Measurements from ENCODE around the gene OPRL1.

OPRL1 gene

DNA sequence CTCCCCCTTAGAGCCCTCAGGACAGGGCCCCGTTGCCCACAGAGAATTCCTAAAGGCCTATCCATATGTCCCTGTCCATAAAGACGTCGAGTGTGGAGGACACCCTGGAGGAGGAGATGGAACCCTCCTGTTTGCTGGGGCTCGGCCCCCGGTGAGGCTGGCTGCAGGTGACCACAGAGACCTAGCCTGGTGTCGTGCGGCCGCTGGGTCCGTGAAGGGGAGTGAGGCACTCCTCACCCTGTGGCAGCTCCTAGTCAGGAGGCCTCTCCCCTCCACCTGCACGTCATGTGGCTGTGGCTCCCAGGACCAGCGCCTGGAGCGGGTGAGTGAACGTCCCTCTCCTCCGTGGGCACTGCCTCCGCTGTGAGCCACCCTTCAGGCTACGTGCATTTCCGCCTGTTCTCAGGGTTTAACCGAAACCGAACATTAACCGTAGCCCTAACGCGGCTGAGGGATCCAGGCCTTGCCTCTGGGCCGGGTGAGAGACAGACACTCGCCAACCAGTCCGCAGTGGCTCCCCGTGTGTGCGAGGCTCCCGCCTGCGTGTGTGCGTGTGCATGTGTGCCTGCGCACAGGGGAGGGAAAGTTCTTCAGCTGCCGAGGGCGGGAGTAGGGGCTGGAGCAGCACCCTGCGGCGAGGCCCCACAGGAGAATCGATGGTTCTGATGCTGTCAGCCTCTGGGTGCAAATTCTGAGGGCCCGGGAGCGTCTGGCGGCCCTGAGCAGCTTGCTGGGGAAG, 22.8 kb upstream of the OPRL1 start:
- DNase-seq, result no peak

DNA sequence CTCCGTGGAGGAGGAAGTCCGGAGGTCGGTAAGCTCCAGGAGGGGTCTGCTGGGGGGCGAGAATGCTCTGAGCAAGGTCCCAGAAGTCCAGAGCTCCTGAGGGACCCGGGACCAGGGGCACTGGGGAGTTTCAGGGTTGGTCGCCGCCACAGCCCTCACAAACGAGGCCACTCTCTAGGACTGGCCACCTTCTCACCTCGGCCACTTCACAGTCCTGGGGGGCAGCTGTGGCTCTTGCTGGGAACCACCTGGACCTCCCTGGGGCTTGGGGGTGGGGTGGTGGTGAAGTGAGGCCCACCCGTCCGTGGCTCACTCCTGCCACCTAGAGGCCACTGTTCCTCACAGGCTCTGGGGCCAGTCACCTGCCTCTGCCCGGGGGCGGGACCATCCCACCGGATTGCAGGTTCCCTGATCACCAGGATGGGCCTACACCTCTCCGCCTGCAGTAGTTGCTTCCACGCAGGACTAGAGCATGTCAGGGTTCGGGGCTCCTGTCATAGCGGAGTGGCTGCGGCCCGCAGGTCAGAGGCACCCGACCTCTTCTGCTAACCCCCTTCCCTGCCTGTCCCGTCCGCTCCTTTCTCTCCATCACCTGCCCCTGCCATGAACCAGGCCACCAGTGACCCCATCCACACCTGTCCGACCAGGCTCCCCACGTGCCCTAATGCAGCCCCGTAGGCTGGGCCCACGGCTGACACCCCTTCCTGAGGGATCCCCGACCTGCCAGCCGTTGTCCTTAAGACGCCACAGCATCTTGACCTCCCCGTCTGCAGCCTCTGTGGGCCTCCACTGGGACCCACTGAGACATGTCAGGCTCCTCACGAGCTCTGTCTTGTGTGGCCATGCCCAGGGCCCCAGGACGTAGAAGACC, 22.0 kb upstream of the OPRL1 start:
- DNase-seq, result peak; percentile 70

DNA sequence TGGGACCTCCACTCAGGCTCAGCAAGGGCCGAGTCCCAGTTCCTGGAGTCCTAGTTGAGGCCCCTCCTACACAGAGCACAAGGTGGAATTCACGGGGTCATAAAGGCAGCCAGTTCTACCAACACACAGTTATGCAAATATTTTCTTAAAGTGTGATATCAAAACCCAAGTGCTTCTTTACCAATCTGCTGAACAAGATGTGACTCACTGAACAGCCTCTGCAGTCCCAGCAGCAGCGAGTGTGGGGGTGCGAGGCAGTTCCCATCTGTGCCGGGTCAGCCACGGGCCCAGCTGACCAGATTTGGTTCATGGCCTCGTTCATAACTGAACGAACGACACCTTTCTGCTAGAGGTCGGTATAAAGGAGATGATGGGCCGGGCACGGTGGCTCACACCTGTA, 21.3 kb upstream of the OPRL1 start:
- no peak for DNase-seq

DNA sequence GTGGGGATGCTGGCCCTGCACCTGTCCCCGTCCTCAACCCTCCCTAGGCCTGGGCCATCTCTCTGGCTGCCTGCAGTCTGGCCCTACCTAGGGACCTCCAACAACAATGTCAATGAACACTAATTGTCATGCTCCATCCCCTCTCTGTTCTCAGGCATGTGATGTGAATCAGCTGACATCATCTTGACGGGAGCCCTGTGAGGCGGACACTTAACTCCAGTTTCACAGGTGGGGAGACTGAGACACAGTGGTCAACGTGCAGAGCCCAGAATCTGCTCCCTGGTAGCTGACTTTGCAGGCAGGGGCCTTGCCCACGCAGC, 17.6 kb upstream of the OPRL1 start:
- no peak for DNase-seq

GRCh38 chr20:64062596-64063388, 17.1 kb upstream of the OPRL1 start, which contains the start of gene TCEA2:
Gene TCEA2 (plus strand): TSS chr20:64063198. CDS start chr20:64063313, 115 bp downstream.
- peak; percentile 93 for DNase-seq

GRCh38 chr20:64063389-64064144, 16.3 kb upstream of the OPRL1 start:
- no peak for DNase-seq

DNA sequence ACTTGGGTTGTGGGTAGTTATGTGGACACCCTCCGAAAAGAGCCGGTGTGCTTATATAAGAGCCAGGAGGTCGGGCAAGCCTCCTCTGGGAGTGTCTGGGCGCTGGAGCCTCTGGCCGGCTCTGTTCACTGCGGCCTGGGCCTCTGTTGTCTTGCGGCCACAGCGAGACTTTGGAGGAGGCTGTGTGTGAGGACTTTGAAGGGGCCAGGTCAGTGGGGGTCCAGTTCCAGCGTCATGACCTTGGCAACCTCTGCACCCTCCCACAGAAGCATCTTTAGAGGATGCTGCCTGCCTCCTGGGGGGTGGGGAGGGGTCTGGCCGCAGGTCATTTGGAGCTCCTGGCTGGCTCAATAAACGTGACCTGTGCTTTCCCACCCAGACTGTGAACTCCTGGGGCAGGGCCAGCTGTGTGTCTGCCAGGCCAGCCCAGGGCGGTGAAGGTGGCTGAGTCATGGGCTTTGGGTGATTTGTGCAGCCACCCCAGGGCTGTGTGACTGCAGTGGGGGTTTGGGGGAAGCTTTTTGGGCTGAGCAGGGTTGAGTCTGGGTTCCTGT, 15.7 kb upstream of the OPRL1 start:
- no peak for DNase-seq

DNA sequence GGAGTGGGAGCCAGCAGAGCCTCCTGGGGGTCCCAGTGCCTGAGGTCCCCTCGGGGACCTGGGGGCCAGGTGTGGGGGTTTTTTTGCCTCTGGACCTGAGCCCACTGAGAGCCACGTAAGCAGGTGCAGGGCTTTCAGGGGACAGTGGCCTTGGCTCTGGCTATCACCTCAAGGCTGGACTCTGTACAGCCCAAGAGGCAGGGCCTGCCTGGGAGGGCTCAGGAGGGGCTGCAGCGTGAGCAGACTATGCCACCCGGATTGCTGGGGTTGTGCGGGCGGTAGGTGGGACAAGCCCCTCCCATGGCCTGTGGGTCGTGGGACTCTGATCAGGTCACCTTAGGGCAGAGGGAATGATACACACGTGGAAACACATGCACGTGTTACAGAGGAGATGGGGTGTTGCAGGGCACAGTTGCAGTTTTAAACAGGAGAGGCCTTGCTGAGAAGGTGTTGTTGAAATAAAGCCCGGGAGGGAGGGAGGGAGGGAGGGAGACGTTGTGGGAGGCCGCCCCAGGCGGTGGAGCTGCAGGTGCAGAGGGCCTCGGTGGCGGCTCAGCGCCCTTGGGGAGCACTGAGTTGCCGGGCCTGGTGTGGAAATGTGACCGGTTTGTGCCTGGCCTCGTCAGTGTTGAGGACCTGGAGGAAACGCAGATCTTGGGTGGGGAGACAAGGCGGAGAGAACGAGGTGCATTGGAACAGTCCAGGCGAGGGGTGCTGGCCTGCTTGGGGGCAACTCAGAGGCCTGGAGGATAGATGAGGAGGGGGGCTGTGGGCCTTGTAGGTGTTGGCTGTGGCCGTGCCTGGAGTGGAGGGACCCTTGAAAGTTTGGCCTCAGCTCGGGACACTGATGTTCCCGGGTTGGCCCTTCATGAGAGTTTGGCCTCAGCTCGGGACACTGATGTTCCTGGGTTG, 14.6 kb upstream of the OPRL1 start:
- no peak for DNase-seq

GRCh38 chr20:64065974-64066343, 13.9 kb upstream of the OPRL1 start:
- DNase-seq, result no peak

DNA sequence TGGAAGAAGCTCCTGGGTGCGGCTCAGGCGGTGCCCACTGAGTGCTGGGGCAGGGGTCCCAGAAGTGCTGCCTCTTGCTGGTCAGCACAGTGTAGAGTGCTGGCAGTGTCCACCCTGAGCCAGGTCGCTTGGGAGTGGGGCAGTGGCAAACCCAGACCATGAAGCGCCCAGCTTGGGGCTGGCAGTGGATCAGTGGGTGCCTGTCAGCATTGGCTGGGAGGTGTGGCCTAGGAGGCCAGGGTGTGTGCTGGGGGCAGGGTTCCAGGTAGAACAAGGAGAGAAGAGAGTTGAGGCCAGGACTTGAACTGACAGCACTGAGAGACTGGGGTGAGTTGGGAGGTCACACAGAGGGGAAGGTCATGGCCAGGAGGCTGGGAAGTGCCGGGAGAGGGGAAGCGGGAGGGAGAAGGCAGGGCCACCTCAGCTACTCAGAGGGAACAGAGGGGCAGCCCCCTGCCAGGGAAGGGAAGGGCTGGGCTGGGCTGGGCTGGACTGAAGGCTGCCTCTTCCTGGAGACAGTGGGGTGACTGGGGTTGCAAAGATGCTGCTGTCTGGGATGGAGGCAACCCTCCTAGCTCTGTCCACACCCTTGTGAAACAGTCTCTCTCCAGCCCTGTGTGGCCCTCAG, 12.8 kb upstream of the OPRL1 start:
- DNase-seq, result no peak

DNA sequence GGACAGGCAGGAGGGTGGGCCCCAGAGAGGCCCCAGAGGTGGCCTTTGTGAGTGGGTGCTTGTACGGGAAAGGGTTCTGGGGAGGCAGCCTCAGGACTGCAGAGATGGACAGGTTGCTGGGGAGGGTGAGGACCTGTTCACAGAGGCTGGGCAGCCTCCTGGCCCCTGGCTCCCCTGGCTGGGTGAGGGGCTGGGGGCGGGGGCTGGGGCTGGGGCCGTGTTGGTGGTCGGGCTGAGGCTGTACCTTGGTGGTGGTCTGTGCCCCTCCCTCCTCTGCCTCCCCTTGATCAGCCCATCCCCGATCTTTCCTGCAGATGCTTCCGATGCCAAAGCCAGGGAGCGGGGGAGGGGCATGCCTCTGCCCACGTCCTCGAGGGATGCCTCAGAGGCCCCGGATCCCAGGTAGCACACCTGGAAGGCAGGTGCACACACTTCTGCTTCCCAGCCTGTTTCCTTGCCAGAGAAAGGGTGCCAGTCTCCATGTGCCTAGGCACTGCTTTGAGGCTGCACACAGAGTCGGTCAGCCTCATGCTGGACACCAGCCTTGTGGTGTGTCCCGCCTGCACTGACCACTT, 12.1 kb upstream of the OPRL1 start:
- no peak for DNase-seq

DNA sequence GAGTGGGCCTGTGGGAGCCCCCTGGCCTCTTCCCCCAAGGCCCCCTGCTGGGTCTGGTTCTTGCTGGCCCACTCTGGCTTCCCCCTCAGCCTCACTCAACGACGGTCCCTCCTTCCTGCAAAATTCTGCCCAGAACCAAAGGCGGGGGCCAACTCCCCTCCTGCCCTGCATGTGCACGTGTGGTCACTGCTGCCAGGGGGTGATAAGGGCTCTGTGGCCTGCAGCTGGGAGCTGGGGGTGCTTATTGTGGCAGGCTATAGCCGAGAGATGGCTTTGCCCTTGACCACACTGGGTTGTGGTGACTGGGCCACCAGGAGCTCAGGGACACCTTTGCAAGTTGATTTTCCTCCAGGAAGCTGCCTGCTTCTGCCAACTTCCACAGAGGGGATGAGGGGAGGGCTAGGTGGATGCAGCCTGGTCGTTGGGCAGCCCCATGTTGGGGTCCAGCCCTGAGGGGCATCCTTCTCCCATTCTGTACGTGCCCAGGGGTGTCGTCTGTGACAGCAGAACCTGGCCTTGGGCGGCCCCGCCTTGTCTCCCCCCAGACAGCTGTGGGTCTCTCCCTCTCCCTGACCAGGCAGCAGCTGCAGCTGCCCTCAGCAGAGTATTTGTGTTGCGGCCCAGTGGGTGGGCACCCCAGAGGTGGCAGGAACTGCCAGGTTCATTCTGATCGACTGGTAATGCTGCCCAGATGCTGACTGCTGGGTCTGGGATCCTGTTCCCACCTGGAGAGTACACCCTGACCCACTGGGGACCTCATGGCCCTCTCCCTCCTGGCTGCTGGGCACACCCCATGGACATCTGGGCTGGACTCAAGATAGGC, 11.3 kb upstream of the OPRL1 start:
- DNase-seq, result peak; percentile 33

DNA sequence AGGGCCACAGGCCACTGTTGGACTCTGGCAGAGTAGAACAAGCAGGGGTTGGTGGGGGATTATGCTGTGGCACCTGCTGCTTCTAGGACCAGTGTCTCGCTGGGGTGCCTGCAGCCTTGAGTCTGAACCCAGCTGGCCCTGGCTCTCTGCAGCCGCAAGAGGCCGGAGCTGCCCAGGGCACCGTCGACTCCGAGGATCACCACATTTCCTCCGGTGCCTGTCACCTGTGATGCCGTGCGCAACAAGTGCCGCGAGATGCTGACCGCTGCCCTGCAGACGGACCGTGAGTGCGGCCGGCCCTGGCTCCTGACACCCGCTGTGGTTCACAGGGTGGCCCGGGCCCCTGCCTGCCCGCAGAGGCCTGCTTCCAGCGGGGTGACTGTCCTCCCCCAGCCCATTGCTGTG, 10.7 kb upstream of the OPRL1 start:
- DNase-seq, result no peak

- DNase-seq, result no peak
Measured at GRCh38 chr20:64069614-64070243, 10.2 kb upstream of the OPRL1 start.

GRCh38 chr20:64070244-64070993, 9.5 kb upstream of the OPRL1 start:
- no peak for DNase-seq

DNA sequence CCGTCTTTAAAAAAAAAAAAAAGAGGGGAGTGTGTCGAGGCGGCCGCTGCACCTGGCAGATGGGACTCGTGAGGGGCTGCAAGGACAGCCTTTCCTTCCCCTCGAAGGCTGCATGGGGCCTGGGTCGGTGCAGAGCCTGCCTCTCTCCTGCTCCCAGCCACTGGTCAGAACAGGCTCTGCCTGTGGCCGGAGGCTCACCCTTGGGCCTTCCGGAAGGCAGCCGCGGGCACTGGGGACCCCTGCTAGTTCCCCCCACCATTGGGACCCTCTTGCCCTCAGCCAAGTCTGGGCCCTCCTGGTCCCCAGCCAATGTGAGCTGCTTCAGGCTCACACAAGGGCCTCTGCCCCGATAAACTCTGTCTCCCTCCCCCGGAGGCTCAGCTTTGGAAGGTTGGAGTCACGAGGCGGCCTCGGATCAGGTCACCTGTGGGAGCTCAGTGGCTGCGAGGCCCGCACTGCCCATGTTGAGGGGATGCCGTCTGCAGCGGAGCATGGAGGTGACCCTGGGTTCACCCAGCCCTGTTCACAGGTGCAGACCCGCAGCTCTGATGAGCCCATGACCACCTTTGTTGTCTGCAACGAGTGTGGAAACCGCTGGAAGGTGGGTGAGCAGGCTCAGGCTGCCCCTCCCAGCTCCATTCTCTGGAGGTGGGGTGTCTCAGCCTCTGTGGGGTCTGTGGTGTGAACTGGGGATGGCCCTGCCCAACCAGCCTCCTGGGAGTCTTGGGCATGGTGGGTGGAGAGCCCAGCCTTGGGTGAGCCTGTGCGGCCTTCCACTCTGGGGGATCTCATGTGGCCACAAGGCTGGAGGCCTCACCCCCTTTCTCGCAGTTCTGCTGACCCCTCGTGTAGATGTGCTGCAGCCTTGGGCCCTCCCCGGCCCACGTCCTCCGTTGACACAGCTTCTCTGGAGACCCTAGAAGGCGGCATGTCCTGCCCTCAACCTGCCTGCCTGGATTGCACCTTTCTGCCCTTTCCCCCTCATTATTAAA, 8.2 kb upstream of the OPRL1 start:
- DNase-seq, result no peak

DNA sequence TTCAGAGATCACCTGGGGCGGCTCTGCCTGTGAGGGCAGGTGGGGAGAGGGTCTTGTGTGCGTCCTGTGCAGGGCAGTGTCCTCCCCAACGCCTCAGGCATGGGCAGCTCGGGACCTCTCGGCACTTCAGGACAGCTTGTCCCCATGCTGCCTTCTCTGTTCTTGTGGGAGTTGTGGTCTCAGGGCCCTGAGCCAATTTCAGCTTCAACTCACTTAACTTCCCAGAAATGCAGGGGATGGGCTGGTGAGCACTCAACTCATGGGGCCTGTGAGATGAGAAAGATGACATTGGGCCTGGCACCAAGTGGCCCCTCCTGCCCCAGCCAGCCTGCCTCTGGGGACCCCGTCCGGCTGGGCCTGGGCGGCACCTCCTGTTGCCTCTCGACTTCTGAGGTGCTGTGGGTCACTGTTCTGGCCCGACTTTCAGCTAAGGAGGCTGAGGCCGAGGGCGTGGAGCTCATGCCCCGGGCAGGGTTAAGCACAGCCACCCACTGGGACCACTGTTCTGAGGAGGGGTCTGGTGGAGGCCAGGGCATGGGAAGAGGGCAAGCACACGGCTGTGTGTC, 7.3 kb upstream of the OPRL1 start:
- no peak for DNase-seq
